ENCODE results near the gene RAB40B.
A peak's percentile ranks its signal among the peaks of the same experiment; 100 is the strongest.

RAB40B gene

DNA sequence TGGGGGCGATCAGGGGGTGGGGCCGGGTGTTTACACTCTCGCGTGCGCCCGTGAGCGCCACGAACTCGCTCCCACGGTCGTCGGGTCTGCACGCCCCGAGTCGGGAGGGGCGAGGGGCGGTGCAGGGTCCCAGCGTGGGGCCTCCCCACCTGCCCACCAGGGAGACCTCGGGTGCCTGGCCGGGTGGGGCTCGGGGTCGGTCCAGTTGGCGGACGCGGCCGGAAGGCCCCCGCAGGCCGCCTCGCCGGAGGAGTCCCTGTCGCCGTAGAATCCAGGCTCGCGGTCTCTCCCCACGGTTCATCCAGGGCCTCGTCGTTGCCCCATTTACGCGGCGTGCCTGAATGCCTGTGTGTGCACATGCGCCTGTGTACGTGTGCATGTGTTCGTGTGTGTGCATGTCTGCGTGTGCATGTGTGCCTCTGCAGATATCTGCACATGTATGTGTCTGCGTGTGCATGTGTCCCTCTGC is 510 bp upstream of the RAB40B start:
- no peak for DNase-seq (ENCODE audit: low read depth, low spot score)
- no CpG with 5 or more reads among the region's 45 CpGs for WGBS (ENCODE audit: insufficient coverage, insufficient read length)
- Histone ChIP-seq H3K27me3 (ENCODE audit: control insufficient read depth, insufficient read depth, low read length) (peaks cover 15% of the 10 kb centered on the region; the same call in 1 of the 2 replicates), H3K4me3 (ENCODE audit: low read length) (peak overlapping the region; percentile 92), H3K27ac (ENCODE audit: low read length) (no peak overlapping the region), H3K9me3 (ENCODE audit: control insufficient read depth, insufficient read depth, low read length) (no peaks in the 10 kb centered on the region), H3K36me3 (ENCODE audit: control insufficient read depth, insufficient read depth, low read length) (no peaks in the 10 kb centered on the region), H3K4me1 (ENCODE audit: control insufficient read depth, insufficient read depth, low read length) (peaks cover 3% of the 10 kb centered on the region)

DNA sequence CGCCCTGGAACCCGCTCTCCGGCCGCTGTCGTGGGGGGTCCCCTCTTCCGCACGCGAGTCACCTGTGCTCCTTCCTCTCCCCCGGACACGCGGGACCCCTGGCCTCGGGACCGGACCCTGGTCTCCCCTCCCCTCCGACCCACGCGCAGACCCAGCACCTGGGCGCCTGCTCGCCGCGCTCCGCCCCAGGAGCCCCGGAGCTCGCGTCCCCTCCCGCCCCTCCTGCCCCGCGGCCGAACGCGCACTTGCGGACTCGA is 762 bp downstream of the RAB40B start:
- Histone ChIP-seq H3K36me3 (ENCODE audit: control insufficient read depth, insufficient read depth, low read length) (no peaks in the 10 kb centered on the region), H3K27me3 (ENCODE audit: control insufficient read depth, insufficient read depth, low read length) (peaks cover 15% of the 10 kb centered on the region; the same call in 1 of the 2 replicates), H3K9me3 (ENCODE audit: control insufficient read depth, insufficient read depth, low read length) (no peaks in the 10 kb centered on the region), H3K4me3 (ENCODE audit: low read length) (peak overlapping the region; percentile 85), H3K4me1 (ENCODE audit: control insufficient read depth, insufficient read depth, low read length) (peaks cover 3% of the 10 kb centered on the region), H3K27ac (ENCODE audit: low read length) (no peak overlapping the region)
- no CpG with 5 or more reads among the region's 32 CpGs for WGBS (ENCODE audit: insufficient coverage, insufficient read length)
- no peak for DNase-seq (ENCODE audit: low read depth, low spot score)

DNA sequence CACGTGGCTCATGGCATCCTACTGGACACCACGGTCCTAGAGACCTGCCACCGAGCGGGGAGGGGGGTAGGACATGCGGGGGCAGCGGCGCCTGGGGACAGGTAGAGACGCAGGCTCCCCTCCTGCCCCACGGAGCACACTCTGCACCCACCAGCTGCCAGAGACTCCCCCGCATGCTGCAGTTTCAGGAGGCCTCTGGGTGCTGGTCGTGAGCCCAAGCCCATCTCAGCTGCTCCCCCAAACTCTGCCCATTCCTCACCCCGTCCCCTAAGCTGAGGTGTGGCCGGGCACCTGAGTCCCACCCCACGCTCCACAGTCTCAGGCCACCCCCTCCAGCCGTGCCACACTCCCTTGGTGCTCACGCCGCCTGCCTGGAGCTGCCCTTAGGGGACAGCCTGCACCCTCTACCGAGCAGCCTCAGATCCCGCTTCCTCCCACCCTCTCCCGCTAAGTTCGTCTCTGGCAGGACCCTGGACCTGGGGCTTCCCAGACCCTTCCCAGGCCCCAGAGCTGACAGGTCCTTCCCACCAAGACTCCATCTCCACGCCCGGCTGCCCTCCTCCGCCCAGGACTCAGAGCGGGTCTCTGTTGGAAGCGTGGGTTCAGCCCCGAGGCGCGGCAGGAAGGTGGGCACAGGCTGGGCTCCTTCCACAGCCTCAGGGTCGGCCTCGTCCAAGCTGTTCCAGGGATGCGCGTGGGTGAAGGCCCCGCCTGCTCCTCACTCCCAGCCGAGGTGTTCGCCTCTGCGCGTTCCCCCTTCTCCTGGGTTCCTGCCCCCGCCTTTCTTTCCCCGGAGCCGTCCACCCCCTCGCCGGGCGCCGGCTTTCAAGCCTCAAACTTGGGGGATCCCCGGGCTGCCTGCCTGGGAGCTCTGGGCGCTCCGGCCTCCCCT is 1.3 kb downstream of the RAB40B start:
- H3K9me3 ChIP-seq (ENCODE audit: control insufficient read depth, insufficient read depth, low read length): no peaks in the 10 kb centered on the region
- no peak for DNase-seq (ENCODE audit: low read depth, low spot score)
- no peak overlapping the region for H3K27ac ChIP-seq (ENCODE audit: low read length)
- no CpG with 5 or more reads among the region's 48 CpGs for WGBS (ENCODE audit: insufficient coverage, insufficient read length)
- peaks cover 3% of the 10 kb centered on the region for H3K4me1 ChIP-seq (ENCODE audit: control insufficient read depth, insufficient read depth, low read length)
- peaks cover 15% of the 10 kb centered on the region; the same call in 1 of the 2 replicates for H3K27me3 ChIP-seq (ENCODE audit: control insufficient read depth, insufficient read depth, low read length)
- no peaks in the 10 kb centered on the region for H3K36me3 ChIP-seq (ENCODE audit: control insufficient read depth, insufficient read depth, low read length)
- peak overlapping the region; percentile 85; the same call in 1 of the 2 replicates for H3K4me3 ChIP-seq (ENCODE audit: low read length)

DNA sequence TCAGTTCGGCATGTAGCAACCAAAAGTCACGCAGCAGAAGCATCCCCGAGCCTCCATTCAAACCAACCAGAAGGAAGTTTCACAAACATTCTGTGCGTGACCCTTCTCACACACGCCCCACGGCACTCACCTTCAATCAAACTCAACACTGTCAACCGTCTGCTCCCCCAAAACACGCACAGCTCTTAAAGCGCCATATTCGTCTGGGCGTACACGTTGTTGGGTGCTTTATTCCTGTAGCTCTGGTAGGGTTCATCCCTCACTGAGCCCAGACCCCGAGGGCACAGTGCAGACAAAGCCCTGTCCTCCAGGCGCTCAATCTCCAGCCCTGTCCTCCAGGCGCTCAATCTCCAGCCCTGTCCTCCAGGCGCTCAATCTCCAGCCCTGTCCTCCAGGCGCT is 2.2 kb downstream of the RAB40B start:
- H3K4me3 ChIP-seq (ENCODE audit: low read length): no peak overlapping the region
- no peak for DNase-seq (ENCODE audit: low read depth, low spot score)
- WGBS (ENCODE audit: insufficient coverage, insufficient read length): no CpG with 5 or more reads among the region's 17 CpGs
- H3K4me1 ChIP-seq (ENCODE audit: control insufficient read depth, insufficient read depth, low read length): peaks cover 3% of the 10 kb centered on the region
- no peak overlapping the region for H3K27ac ChIP-seq (ENCODE audit: low read length)
- H3K36me3 ChIP-seq (ENCODE audit: control insufficient read depth, insufficient read depth, low read length): no peaks in the 10 kb centered on the region
- no peaks in the 10 kb centered on the region for H3K9me3 ChIP-seq (ENCODE audit: control insufficient read depth, insufficient read depth, low read length)
- peaks cover 15% of the 10 kb centered on the region; the same call in 1 of the 2 replicates for H3K27me3 ChIP-seq (ENCODE audit: control insufficient read depth, insufficient read depth, low read length)

DNA sequence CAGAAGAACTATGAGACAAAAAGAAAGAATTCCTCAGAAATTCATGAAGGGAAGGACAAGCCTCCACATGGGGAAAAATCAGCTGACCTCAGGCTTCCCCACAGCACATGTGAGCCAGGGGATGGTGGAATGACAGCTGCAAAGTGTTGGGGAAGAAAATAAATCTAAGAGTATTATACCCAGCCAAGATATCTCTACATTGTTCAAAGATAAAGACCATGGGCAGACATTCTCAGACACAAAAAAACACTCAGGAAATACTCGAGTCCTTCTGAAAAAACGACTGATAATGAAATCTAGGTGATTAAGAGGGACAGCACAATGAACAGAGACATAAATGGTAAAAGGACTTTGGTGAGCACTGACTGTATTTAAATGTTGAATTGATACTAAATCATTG is 3.9 kb downstream of the RAB40B start:
- Histone ChIP-seq H3K4me1 (ENCODE audit: control insufficient read depth, insufficient read depth, low read length) (peaks cover 3% of the 10 kb centered on the region), H3K4me3 (ENCODE audit: low read length) (no peak overlapping the region), H3K36me3 (ENCODE audit: control insufficient read depth, insufficient read depth, low read length) (no peaks in the 10 kb centered on the region), H3K27ac (ENCODE audit: low read length) (no peak overlapping the region), H3K27me3 (ENCODE audit: control insufficient read depth, insufficient read depth, low read length) (peaks cover 15% of the 10 kb centered on the region; the same call in 1 of the 2 replicates), H3K9me3 (ENCODE audit: control insufficient read depth, insufficient read depth, low read length) (no peaks in the 10 kb centered on the region)
- no peak for DNase-seq (ENCODE audit: low read depth, low spot score)
- WGBS (ENCODE audit: insufficient coverage, insufficient read length): no CpG with 5 or more reads among the region's 2 CpGs

DNA sequence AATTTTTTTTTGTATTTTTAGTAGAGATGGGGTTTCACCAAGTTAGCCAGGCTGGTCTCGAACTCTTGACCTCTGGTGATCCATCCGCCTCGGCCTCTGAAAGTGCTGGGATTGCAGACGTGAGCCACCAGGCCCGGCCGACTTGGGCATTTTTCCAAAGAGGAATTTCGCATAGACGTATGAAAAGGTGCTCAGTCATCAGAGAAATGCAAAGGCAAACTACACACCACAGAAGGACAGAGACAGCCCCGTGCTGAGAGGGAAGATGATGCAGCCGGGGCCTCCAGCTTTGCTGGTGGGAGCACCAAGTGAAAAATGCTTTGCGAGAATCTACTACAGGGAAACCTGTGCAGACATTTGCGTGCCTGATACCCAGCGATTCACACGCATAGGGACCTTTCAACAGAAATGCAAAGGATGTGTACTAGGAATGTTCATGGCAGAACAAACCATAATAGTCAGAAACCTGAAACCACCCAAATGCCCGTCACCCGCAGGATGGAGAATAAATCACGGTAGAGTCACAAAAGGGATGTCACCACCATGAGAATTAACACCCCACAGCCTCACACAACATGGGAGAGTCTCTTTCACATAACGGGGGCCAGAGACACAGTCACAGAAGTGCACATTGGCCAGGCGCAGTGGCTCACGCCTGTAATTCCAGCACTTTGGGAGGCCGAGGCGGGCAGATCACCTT is 5.2 kb downstream of the RAB40B start:
- no peaks in the 10 kb centered on the region for H3K9me3 ChIP-seq (ENCODE audit: control insufficient read depth, insufficient read depth, low read length)
- H3K27me3 ChIP-seq (ENCODE audit: control insufficient read depth, insufficient read depth, low read length): peaks cover 15% of the 10 kb centered on the region; the same call in 1 of the 2 replicates
- no CpG with 5 or more reads among the region's 22 CpGs for WGBS (ENCODE audit: insufficient coverage, insufficient read length)
- no peak overlapping the region for H3K27ac ChIP-seq (ENCODE audit: low read length)
- no peaks in the 10 kb centered on the region; the same call in 1 of the 2 replicates for H3K36me3 ChIP-seq (ENCODE audit: control insufficient read depth, insufficient read depth, low read length)
- H3K4me1 ChIP-seq (ENCODE audit: control insufficient read depth, insufficient read depth, low read length): no peaks in the 10 kb centered on the region
- no peak for DNase-seq (ENCODE audit: low read depth, low spot score)
- no peak overlapping the region for H3K4me3 ChIP-seq (ENCODE audit: low read length)

DNA sequence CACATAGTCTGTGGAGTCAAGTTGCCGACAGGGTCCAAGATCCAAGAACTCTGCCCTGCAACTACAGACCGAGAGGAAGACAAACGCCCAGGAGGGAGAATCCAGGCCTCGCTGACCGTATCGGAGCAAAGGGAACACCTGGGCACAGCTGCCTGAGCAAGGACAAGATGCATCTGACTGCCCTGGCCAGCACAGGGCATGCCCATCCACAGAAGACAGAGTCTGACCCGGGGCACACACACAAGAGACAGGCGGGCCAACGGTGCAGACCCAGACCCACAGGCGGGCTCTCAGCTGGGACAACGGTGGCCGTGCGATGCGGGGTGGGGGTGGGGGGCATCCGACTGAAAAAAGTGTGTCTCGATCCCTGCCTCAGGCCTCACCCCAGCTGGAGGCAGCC is 6.2 kb downstream of the RAB40B start:
- Histone ChIP-seq H3K36me3 (ENCODE audit: control insufficient read depth, insufficient read depth, low read length) (no peaks in the 10 kb centered on the region; the same call in 1 of the 2 replicates), H3K4me3 (ENCODE audit: low read length) (no peak overlapping the region), H3K27ac (ENCODE audit: low read length) (no peak overlapping the region), H3K9me3 (ENCODE audit: control insufficient read depth, insufficient read depth, low read length) (no peaks in the 10 kb centered on the region), H3K27me3 (ENCODE audit: control insufficient read depth, insufficient read depth, low read length) (peaks cover 11% of the 10 kb centered on the region; the same call in 1 of the 2 replicates), H3K4me1 (ENCODE audit: control insufficient read depth, insufficient read depth, low read length) (no peaks in the 10 kb centered on the region)
- no CpG with 5 or more reads among the region's 16 CpGs for WGBS (ENCODE audit: insufficient coverage, insufficient read length)
- DNase-seq (ENCODE audit: low read depth, low spot score): no peak

DNA sequence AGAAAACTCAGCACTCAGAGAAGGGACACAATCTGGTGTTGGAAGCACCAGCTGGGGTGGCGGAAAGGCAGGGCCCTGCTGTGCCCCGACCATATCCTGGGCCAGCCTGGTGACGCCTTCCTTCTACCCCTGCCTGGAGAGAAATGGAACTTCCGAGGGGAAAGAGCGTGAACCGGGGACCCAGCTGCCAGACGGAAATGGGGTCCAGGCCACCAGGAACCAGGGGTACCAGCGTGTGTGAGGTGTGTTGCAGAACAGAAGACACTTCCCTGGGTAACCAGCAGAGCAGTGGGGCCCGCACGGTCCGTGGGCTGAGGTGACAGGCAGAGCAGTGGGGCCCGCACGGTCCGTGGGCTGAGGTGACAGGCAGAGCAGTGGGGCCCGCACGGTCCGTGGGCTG is 6.8 kb downstream of the RAB40B start:
- no CpG with 5 or more reads among the region's 17 CpGs for WGBS (ENCODE audit: insufficient coverage, insufficient read length)
- H3K4me1 ChIP-seq (ENCODE audit: control insufficient read depth, insufficient read depth, low read length): no peaks in the 10 kb centered on the region
- H3K27ac ChIP-seq (ENCODE audit: low read length): no peak overlapping the region
- no peak overlapping the region for H3K4me3 ChIP-seq (ENCODE audit: low read length)
- H3K36me3 ChIP-seq (ENCODE audit: control insufficient read depth, insufficient read depth, low read length): no peaks in the 10 kb centered on the region; the same call in 1 of the 2 replicates
- DNase-seq (ENCODE audit: low read depth, low spot score): no peak
- H3K27me3 ChIP-seq (ENCODE audit: control insufficient read depth, insufficient read depth, low read length): peaks cover 5% of the 10 kb centered on the region; the same call in 1 of the 2 replicates
- H3K9me3 ChIP-seq (ENCODE audit: control insufficient read depth, insufficient read depth, low read length): no peaks in the 10 kb centered on the region

DNA sequence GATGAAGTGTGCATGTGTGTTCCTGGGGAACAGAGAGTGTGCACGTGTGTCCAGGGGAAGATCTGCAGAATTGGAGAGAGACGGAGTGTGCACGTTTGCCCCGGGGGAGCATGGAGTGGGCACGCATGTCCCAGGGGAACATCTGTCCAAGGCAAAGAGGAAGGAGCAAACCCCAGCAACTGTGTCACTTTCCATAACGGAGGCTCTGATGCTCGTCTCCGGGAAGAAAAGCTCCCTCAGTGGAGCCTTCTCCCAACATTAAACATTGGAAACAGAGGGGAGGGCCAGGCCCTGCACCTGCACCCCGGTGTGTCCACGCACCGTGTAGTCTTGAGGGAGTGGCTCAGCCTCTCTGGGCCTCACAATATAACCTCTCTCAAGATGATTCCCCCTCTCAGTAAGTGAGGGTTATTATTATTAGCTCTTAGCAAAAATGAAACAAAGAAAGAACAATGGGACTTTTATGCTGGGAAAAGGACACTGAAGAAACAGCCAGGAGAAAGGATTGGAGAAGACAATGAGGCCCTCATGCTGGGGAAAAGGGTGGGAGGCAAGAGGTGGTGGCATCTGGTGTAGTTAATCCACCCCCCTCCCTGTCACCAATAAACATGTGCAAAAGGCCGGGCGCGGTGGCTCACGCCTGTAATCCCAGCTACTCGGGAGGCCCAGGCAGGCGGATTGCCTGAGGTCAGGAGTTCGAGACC is 7.6 kb downstream of the RAB40B start:
- no CpG with 5 or more reads among the region's 18 CpGs for WGBS (ENCODE audit: insufficient coverage, insufficient read length)
- no peaks in the 10 kb centered on the region; the same call in 1 of the 2 replicates for H3K36me3 ChIP-seq (ENCODE audit: control insufficient read depth, insufficient read depth, low read length)

DNA sequence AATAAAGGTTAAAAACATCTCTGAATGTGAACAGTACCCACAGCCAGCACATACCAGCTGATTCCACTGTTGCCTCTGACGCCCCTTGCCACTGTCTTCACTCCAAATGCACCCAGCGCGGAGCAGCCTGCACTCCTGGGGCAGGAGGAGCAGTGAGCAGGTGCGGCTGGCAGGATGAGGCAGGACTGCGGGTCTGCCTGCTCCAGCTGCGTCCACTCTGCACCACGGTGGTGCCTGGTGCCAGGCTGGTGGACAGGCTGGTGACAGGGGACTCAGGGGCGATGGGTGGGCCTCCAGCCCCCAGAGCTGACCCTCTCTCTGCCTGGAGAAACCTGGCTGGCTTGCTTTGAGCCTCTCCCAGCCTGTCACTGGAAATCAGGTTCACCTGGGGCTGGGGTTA is 9.4 kb downstream of the RAB40B start:
- Histone ChIP-seq H3K9me3 (ENCODE audit: control insufficient read depth, insufficient read depth, low read length) (no peaks in the 10 kb centered on the region), H3K36me3 (ENCODE audit: control insufficient read depth, insufficient read depth, low read length) (no peaks in the 10 kb centered on the region; the same call in 1 of the 2 replicates), H3K4me1 (ENCODE audit: control insufficient read depth, insufficient read depth, low read length) (0 out of 2 replicates have a peak, but pooled peaks cover 2% of the 10 kb centered on the region), H3K27ac (ENCODE audit: low read length) (no peak overlapping the region), H3K27me3 (ENCODE audit: control insufficient read depth, insufficient read depth, low read length) (no peaks in the 10 kb centered on the region), H3K4me3 (ENCODE audit: low read length) (no peak overlapping the region; the same call in 1 of the 2 replicates)
- DNase-seq (ENCODE audit: low read depth, low spot score): no peak
- WGBS (ENCODE audit: insufficient coverage, insufficient read length): no CpG with 5 or more reads among the region's 8 CpGs

More for the DNA sequence above, 7.6 kb downstream of the RAB40B start:
- H3K4me3 ChIP-seq (ENCODE audit: low read length): no peak overlapping the region
- no peak overlapping the region for H3K27ac ChIP-seq (ENCODE audit: low read length)
- no peaks in the 10 kb centered on the region for H3K9me3 ChIP-seq (ENCODE audit: control insufficient read depth, insufficient read depth, low read length)
- H3K4me1 ChIP-seq (ENCODE audit: control insufficient read depth, insufficient read depth, low read length): no peaks in the 10 kb centered on the region
- no peak for DNase-seq (ENCODE audit: low read depth, low spot score)
- H3K27me3 ChIP-seq (ENCODE audit: control insufficient read depth, insufficient read depth, low read length): no peaks in the 10 kb centered on the region

All from iPS DF 6.9 (cell line).